GM12891 (cell line): ENCODE measurements around the gene MED1.

Experiments
- POLR2A ChIP-seq: IDR thresholded peaks from 2 replicates; pipeline ENCODE4 v1.6.1; 2011; ENCODE audit warnings: low read depth, low read length, control low read depth
- POLR2AphosphoS5 ChIP-seq: IDR thresholded peaks from 2 replicates; pipeline ENCODE4 v1.6.1; 2011; ENCODE audit warnings: low read depth, low read length, control low read depth

GRCh38 chr17:39404542-39405378, 46.3 kb downstream of the MED1 start:
- TF ChIP-seq POLR2A (no peak), POLR2AphosphoS5 (no peak)
